ENCODE measurements around the gene HK2.

The HK2 gene

DNA sequence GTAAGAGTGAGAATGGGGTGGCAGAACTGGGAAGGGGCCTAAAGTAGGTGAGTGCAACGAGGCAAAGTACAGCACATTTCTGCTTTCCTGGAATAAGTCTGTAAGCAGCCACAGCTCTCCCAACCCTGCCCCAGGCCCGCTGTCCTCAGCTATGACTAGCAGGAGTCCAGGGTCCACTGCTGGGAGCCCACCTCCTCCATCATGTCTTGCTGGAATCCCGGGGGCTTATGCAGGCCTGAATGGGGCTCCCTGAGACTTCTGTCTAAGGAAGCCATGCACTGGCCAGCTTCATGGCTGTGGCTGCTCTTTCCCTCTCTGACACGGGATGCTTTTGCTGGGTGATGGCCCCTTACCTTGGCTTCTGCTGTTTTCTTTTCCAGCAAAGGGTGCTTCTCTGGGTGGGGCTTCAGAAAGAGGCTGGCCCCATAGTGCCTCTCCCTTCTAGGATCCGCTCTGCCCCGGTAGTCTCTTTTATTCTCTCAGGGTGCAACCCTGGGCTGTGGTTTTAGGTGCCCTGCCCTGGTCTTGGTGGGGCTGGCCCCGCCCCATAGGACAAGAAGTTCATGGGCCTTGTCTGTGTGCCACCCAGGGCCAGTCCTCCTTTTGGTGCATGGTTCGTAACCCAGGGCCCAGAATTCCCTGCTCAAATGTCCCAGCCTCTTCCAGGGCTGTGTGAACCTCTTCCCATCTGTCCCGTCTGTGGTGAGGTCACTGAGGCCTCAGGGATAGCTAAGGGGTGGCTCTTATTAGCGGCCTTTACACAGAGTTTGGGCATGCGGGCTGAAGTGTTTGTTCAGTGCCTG is 90.7 kb downstream of the HK2 start:
- no peak for TF ChIP-seq POLR2A (IDR thresholded peaks at IDR 0.05; ENCODE audit: low read depth, low read length)
- no peak for FAIRE-seq
- DNase-seq (ENCODE audit: insufficient read length, low spot score) = no peak

DNA sequence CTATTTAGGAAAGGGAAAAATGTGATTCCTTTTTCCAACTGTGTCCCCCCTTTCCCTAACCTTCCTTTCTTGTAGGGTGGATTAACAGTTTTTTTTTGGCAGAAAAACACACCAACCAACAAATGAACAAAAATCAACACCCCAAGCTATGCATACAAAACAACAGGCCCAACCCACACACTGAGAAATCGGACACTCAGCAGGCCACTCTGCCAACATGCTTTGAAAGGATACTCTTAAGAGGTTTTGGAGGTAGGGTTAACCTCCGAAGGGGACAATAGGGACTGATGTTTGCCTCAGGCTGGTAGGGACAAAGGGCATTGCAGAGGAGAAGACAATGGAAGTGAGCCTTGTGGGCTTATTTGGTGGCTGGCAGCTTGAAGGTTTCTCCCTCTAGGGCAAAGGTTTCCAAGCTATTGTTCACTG is 91.4 kb downstream of the HK2 start:
- no peak for DNase-seq (ENCODE audit: insufficient read length, low spot score)
- TF ChIP-seq POLR2A (IDR thresholded peaks at IDR 0.05; ENCODE audit: low read depth, low read length) = no peak
- no peak for FAIRE-seq

DNA sequence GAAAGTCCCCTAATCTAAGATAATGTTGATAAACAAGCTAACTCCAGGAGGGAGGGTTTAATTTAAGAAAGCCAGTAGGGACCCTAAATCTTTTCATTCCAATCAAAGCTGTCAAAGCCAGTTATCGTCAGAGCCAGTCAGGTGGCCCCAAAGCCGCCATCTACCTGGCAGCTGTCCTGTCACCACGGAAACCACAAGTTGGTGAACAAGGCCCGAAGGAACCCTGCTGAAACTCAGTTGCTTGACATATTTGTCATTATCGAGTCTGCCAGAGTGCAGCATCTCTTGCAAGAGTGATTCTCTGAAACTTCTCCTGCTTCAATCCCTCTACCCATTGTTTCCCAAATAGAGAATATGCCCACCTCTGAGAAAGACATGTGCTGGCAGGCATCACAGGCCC is 93.7 kb downstream of the HK2 start:
- FAIRE-seq = no peak
- no peak for DNase-seq (ENCODE audit: insufficient read length, low spot score)
- TF ChIP-seq POLR2A (IDR thresholded peaks at IDR 0.05; ENCODE audit: low read depth, low read length) = no peak

DNA sequence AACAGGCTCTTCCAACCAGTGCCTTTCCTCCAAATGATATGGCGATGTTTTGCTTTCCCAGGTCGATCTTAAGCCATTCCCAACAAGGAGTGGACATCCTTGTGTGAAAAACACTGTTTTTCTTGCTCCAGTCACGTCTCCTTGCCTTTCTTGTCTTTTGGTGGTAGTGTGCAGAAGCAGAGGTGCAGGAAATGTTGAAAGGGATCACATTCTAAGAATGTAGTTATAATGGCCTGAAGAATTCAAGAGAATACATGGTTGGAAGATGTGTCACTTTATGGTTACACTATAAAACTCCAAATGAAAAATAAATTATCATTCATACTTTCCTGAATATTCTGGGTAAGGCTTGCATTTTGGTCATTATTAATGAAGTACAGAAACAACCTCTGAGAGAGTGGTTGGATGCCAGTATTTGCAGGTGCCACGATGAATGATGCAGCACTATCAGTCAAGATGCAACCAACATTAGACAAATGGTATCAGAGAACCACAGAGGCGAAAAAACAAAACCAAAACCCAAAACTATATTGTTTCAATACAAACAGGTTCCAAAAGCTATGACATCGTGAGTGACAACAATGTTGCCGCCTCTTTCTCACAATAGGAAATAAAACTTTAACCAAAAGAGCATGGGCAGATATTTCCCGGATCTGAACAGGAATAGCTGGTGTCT is 97.0 kb downstream of the HK2 start:
- no peak for DNase-seq (ENCODE audit: insufficient read length, low spot score)
- no peak for FAIRE-seq
- TF ChIP-seq POLR2A (IDR thresholded peaks at IDR 0.05; ENCODE audit: low read depth, low read length) = no peak

DNA sequence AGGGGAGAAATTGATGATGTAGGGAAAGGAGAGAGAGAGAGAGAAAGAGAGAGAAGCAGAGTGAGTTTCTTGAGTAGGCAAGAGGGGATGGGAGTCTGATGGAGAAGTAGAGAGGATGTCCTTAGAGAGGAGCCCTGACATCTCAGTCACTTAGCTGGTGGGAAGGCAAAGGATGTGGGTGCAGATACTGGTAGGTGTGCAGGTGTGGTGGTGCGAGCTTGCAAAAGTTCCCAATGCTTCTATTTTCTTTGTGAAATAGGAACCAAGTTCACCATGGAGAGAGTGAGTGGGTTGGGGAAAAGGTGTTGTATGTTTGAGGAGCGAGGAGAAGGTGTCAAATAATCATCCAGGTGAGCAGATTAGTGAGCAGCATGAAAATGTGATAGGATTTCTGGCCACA is 98.0 kb downstream of the HK2 start:
- FAIRE-seq = no peak
- TF ChIP-seq POLR2A (IDR thresholded peaks at IDR 0.05; ENCODE audit: low read depth, low read length) = no peak
- DNase-seq (ENCODE audit: insufficient read length, low spot score) = no peak

DNA sequence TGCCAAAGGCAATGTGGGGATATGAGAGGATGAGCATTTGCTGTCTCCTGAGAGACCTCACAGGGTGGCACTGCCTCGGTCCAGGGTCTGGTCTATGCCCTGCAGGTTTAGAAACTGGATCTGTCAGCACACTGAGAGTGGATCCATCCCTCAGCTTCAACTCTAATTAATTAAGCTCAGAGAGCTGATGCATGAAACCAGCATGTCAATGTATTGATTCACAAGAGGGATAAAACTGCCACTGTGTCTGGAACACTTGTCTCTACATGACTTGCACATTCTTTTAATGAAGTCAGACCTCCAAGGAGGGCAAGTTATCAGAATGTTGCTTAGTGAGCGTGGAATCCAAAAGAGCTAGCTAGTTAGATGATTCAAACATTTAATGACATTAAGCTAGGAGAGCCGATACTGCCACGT is 102.1 kb downstream of the HK2 start:
- no peak for DNase-seq (ENCODE audit: insufficient read length, low spot score)
- peak; percentile 15 for FAIRE-seq
- TF ChIP-seq POLR2A (IDR thresholded peaks at IDR 0.05; ENCODE audit: low read depth, low read length) = no peak

DNA sequence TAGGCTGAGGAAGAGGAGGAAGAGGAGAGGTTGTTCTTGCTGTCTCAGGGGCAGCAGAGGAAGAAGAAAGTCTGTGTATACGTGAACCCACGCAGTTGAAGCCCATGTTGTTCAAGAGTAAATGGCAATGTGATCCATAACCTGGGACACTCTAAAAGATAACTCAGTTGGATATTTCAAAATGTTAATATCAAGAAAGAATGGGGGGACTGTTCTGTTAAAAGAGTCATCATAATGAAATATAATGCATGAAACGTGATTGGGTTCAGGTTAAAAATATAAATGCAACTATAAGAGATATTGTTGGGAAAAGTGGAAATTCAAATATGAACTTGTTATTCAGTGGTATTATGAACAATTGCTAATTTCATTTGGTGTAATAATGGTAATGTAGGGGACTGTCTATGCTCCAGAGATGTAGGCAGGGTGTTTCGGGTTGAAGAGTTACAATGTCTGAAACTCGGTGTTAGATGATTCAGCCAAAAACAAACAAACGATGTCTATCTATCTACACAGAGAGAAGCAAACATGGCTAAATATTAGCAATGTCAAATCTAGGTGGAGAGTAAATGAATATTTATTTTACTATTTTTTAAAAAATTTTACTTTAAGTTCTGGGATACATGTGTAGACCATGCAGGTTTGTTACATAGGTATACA is 103.4 kb downstream of the HK2 start:
- DNase-seq (ENCODE audit: insufficient read length, low spot score) (no peak), FAIRE-seq (no peak)
- no peak for TF ChIP-seq POLR2A (IDR thresholded peaks at IDR 0.05; ENCODE audit: low read depth, low read length)

DNA sequence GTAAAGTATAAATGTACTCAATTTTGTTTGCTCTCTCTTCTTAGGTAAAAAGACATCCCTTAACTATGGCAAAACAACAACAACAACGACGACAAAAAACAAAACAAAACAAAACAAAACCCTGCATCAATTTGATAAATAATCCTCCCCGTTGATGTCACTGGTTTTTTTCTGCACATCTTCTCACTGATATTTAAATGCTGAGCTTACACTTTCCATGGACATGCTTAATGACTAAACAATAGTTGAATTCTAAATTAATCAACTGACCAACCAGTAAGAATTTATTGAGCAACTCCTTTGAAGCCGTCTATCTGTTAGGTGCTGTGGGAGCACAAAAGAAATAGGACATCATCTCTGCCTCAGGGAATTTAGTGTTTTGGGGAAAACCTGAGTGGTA is 104.3 kb downstream of the HK2 start:
- DNase-seq (ENCODE audit: insufficient read length, low spot score) (no peak), FAIRE-seq (no peak)
- no peak for TF ChIP-seq POLR2A (IDR thresholded peaks at IDR 0.05; ENCODE audit: low read depth, low read length)

DNA sequence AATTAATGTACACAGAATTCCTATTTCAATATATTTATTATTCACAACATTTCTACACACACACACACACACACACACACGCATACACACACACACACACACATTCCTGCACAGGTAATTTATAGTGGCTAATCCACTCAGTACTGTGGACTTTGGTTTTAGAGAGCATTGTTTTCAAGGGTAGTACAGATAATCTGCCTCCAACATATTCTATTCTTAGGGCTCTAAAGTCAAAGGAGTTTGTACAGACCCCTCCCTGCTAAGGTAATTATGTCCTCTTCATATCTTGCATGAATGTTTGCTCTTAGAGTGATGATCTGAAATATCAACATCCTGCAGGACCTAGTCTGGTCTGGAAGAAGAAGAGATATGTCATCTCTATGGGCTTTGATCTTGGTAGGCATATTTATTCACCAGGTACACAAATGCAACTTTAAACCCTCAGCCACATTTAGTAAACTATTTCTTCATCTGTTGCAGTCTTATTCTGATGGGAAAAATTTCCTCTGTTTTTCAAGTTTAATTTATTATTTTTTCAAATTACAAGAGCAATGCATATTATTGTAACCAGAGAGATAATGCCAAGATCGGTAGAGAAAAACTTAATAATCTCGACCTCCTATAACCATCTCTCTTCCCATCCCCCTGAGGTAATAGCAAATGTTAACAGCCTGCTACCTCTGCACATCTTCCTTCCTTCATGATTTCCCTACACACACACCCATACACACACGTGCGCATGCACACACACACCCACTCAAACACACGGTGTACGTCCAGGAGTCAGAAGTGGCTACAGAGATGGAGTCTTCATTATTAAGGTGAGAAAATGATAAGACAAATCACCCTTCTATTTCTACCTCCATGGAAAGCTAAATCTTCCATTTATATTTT is 106.2 kb downstream of the HK2 start:
- DNase-seq (ENCODE audit: insufficient read length, low spot score) (no peak), FAIRE-seq (no peak)
- no peak for TF ChIP-seq POLR2A (IDR thresholded peaks at IDR 0.05; ENCODE audit: low read depth, low read length)

DNA sequence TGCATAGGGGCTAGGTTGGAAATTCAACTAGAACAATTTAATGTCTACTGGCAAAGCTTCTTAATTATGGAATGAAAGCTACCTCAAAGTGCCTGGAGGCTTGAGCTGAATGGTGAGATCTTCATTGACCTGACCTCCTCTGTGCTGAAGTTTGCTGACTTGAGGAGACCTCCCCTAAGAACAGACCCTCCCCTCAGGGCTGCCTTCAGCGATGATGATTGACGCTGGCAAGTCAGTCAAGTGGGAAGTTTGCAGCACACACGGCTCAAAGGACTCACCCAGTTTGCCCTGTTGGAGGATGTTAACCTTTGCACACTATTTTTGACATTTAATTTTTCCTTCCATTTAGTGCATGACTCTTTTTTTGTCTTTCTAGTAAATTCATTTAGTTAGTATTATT is 107.4 kb downstream of the HK2 start:
- FAIRE-seq (no peak), DNase-seq (ENCODE audit: insufficient read length, low spot score) (no peak)
- TF ChIP-seq POLR2A (IDR thresholded peaks at IDR 0.05; ENCODE audit: low read depth, low read length) = no peak

DNA sequence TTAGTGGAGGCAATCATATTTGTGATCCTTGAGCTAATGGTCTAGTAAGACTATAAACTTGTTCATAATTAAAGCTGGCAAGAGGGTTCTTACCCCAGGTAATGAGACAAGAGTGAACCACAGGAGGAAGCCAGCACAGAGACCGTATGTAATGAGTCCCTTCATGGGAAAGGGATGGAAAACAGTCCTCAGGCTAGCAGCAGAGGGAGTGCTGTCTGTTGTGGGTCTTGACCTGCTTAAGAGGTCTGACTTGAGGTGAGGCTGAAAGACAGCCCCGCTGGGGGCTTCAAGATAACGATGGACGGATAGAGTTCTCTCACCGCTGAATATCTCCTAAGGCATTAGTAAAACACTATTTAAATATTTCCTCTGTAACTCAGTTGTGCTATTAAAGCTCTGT is 108.3 kb downstream of the HK2 start:
- FAIRE-seq = no peak
- TF ChIP-seq POLR2A (IDR thresholded peaks at IDR 0.05; ENCODE audit: low read depth, low read length) = no peak
- no peak for DNase-seq (ENCODE audit: insufficient read length, low spot score)
